Measurements from ENCODE around the gene ABHD5. TPM values are rescaled to one million over a fixed set of nuclear protein-coding genes. Genes with fewer than 3 reads are reported as not detected.
A peak's percentile ranks its signal among the peaks of the same experiment; 100 is the strongest.

ABHD5 gene
- total and polyA plus RNA-seq, 10 of the 15 experiments (the other 5 are each of a cell fraction or from before 2014, with no cell fraction given) = 5.5 to 24.4 (median 9.5) TPM

GRCh38 chr3:43692085-43692855, 1.5 kb downstream of the ABHD5 start:
- ATAC-seq (no peak), DNase-seq (ENCODE audit: low read depth, low spot score) (no peak), FAIRE-seq (no peak)
- no peaks in the 10 kb centered on the region for H3K27me3 ChIP-seq (replicated peaks in 1 of 2; ENCODE audit: control insufficient read depth in 2 of 2, insufficient read depth in 2 of 2, low read length in 1 of 2)
- no peak overlapping the region for H3K27ac ChIP-seq (ENCODE audit: control insufficient read depth, insufficient read depth)
- no peaks in the 10 kb centered on the region for H3K9me3 ChIP-seq (replicated peaks; ENCODE audit: control insufficient read depth, insufficient read depth, low read length)
- peaks cover 5% of the 10 kb centered on the region for H3K79me2 ChIP-seq (ENCODE audit: control insufficient read depth, insufficient read depth, low read length)
- in situ Hi-C loops (cut with MboI) (no loop called here), intact Hi-C loops (cut with micrococcal nuclease; ENCODE audit: unreplicated experiment) (loop anchor here (5.0 kb wide), 1 partner anchor 505 kb away; no protein-coding TSS in a partner anchor)
- no peaks in the 10 kb centered on the region for H4K20me1 ChIP-seq (ENCODE audit: control insufficient read depth, insufficient read depth)
- POLR2A ChIA-PET = no interaction called here
- peak overlapping the region; percentile 90 for H3K4me3 ChIP-seq
- no peak for TF ChIP-seq EP300 (IDR thresholded peaks at IDR 0.05; ENCODE audit: borderline replicate concordance in 1 of 2, control insufficient read depth in 1 of 2, low read depth in 2 of 2, low read length in 2 of 2)
- no peak for TF ChIP-seq NFIC (IDR thresholded peaks at IDR 0.05; ENCODE audit: low read depth, low read length)
- TF ChIP-seq ZNF274 (IDR thresholded peaks at IDR 0.05; ENCODE audit: insufficient read depth, insufficient read length) = no peak
- TF ChIP-seq PAX8 (IDR thresholded peaks at IDR 0.05) = no peak
- no peak for TF ChIP-seq GABPA (IDR thresholded peaks at IDR 0.05; ENCODE audit: low read depth)
- TF ChIP-seq CREB1 (IDR thresholded peaks at IDR 0.05; ENCODE audit: low read depth) = no peak
- no peak for TF ChIP-seq ZZZ3 (IDR thresholded peaks at IDR 0.05; ENCODE audit: control insufficient read depth, insufficient read length, low read depth)
- TF ChIP-seq, protein P1, sequence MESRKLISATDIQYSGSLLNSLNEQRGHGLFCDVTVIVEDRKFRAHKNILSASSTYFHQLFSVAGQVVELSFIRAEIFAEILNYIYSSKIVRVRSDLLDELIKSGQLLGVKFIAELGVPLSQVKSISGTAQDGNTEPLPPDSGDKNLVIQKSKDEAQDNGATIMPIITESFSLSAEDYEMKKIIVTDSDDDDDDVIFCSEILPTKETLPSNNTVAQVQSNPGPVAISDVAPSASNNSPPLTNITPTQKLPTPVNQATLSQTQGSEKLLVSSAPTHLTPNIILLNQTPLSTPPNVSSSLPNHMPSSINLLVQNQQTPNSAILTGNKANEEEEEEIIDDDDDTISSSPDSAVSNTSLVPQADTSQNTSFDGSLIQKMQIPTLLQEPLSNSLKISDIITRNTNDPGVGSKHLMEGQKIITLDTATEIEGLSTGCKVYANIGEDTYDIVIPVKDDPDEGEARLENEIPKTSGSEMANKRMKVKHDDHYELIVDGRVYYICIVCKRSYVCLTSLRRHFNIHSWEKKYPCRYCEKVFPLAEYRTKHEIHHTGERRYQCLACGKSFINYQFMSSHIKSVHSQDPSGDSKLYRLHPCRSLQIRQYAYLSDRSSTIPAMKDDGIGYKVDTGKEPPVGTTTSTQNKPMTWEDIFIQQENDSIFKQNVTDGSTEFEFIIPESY (IDR thresholded peaks at IDR 0.05) = no peak
- TF ChIP-seq, protein P2, sequence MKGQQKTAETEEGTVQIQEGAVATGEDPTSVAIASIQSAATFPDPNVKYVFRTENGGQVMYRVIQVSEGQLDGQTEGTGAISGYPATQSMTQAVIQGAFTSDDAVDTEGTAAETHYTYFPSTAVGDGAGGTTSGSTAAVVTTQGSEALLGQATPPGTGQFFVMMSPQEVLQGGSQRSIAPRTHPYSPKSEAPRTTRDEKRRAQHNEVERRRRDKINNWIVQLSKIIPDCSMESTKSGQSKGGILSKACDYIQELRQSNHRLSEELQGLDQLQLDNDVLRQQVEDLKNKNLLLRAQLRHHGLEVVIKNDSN (IDR thresholded peaks at IDR 0.05; ENCODE audit: borderline replicate concordance, extremely low read length, insufficient read depth, low read depth, low read length) = no peak
- no peak for TF ChIP-seq EZH2 (IDR thresholded peaks at IDR 0.05; ENCODE audit: borderline replicate concordance, control insufficient read depth, low read depth, low read length)
- TF ChIP-seq TCF3 (IDR thresholded peaks at IDR 0.05; ENCODE audit: borderline replicate concordance, insufficient read depth, low read depth, low read length) = no peak
- TF ChIP-seq SMAD5 (IDR thresholded peaks at IDR 0.05; ENCODE audit: low read depth) = no peak
- TF ChIP-seq SRF (IDR thresholded peaks at IDR 0.05; ENCODE audit: low read depth in 2 of 2, low read length in 2 of 2) = no peak
- CTCF ChIA-PET = interaction anchor here (0.7 kb wide), 1 partner anchor 1348 kb away, joined by 3 read pairs; no protein-coding TSS in a partner anchor
- peak overlapping the region; percentile 89 for H3K4me2 ChIP-seq (ENCODE audit: control insufficient read depth, insufficient read depth)
- 0 out of 2 replicates have a peak, but pooled peaks cover 8% of the 10 kb centered on the region for H3K4me1 ChIP-seq (ENCODE audit: control insufficient read depth, insufficient read depth, low read length)
- no TSS peak for BruUV-seq (replicated peaks)
- no peaks in the 10 kb centered on the region for H3K36me3 ChIP-seq (ENCODE audit: control insufficient read depth in 2 of 2, insufficient read depth in 2 of 2, low read length in 1 of 2)
- no peak overlapping the region for H3K9ac ChIP-seq (ENCODE audit: control insufficient read depth, insufficient read depth, low read length)
- no peak overlapping the region for H2AFZ ChIP-seq (ENCODE audit: control insufficient read depth, low read depth, low read length)
- WGBS (ENCODE audit: insufficient coverage, insufficient replicate concordance, low lambda C conversion rate, missing lambda C conversion rate) = 82% methylated on average over 8 of the region's 8 CpGs
- SMC1A ChIA-PET (ENCODE audit: uncharacterized antibody, unreplicated experiment) = no interaction called here
- RAD21 ChIA-PET (ENCODE audit: unreplicated experiment) = no interaction called here

Data from GM12878 (cell line).